GM12873 (cell line): ENCODE results near the gene SH2D4B.

Experiments
- TF ChIP-seq, protein P1 (sequence below): IDR thresholded peaks from 2 replicates; pipeline ENCODE4 v1.5.1; 2012; ENCODE audit warnings: low read depth, mild to moderate bottlenecking, moderate library complexity, low read length, control low read depth; ENCODE audit not compliant: insufficient read depth; ENCODE audit errors: missing control alignments

SH2D4B gene

DNA sequence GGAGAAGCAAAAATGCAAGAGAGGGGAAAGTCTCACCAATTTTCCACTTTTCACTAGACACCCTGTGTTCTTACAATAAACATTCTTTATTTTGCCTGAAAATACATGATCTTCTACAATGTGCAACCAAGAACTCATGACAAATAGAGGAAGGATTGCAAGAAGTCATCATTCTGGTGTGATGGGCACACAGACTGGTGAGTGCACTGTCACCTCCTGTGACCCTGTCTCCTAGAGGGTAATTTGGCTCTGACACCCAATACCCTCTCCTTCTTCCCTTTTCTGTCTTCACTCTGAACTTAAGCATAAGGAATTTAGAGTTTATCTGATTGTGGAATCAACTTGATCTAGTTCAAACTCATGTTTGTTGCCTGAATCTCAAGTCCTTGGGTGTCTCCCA is 153.7 kb downstream of the SH2D4B start:
- TF ChIP-seq, protein P1, sequence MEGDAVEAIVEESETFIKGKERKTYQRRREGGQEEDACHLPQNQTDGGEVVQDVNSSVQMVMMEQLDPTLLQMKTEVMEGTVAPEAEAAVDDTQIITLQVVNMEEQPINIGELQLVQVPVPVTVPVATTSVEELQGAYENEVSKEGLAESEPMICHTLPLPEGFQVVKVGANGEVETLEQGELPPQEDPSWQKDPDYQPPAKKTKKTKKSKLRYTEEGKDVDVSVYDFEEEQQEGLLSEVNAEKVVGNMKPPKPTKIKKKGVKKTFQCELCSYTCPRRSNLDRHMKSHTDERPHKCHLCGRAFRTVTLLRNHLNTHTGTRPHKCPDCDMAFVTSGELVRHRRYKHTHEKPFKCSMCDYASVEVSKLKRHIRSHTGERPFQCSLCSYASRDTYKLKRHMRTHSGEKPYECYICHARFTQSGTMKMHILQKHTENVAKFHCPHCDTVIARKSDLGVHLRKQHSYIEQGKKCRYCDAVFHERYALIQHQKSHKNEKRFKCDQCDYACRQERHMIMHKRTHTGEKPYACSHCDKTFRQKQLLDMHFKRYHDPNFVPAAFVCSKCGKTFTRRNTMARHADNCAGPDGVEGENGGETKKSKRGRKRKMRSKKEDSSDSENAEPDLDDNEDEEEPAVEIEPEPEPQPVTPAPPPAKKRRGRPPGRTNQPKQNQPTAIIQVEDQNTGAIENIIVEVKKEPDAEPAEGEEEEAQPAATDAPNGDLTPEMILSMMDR = no peak

DNA sequence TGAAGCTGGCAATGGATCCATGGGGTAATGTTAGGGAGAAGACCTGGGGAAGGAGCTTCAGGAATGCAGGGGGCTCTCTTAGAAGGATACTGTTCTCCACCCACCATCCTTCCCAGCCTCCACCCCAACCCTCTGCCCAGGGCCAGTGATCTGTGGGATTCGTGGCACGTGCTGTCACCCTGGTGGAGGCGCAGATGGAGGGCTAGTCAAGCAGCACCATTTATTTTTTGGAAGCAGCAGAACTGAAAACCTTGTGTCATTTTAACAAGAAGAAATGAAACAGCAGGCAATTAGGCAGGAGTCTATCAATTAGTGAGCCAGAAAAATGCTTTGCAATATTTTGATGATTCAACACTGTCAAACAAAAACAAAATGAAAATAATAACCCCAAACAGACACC is 155.9 kb downstream of the SH2D4B start:
- TF ChIP-seq, protein P1 = no peak

DNA sequence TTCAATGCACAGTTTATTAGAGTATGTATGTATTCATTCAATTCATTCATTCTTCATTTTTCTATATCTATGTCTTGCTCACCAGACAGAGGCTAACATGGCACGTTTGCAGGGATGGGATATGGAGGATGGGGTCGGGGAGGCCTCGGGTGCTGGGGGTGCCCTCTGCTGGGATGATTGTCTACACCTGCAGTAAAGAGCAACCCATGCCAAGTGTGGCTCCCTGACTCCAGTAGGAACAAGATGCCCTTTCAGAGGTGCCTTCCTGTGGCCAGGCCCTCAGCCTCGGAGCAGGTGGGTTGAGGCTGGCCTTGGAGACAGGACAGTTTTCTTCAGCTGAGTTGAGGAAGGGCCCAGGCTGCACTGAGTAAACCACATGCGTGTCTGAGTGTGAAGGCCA is 157.2 kb downstream of the SH2D4B start:
- TF ChIP-seq, protein P1 = no peak
